Measurements from ENCODE around the gene PAQR9. TPM values are rescaled to one million over a fixed set of nuclear protein-coding genes. Genes with fewer than 3 reads are reported as not detected.

The PAQR9 gene
- total RNA-seq, 1 donor from 2014 or later, result not detected

DNA sequence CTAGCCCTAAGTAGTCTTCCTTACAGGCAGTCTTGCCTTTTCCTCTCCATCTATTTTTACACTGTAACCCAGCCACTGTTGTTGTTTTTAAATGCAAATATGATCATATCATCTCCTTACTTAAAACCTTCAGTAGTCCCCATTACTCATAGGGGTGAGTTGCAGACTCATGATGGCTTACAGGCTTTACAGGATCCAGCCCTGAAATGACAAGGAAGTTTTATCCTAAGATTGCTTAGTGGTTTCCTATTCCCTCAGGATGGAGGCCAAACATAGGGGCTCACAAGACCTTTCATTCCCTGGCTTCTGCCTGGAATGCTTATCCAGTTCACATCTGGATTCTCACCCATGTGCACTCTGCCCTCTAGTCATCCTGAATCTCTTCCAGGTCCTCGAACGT is 46.9 kb downstream of the PAQR9 start:
- DNase-seq (ENCODE audit: low read depth in 2 of 2), result no peak

DNA sequence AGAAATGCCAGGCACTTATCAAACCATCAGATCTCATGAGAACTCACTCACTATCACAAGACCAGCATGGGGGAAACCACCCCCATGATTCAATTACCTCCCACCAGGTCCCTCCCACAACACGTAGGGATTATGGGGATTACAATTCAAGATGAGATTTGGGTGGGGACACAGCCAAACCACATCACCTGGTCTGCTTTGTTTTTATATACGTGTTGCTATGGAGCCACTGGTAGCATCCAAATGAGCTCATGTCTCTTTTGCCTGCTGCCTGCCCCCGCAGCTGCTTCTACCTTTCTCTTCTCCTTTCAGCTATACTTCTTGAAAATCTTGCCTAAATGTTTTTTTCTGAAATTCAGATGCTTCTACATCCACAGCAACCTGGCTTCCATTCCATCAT is 47.8 kb downstream of the PAQR9 start:
- no peak for DNase-seq (ENCODE audit: low read depth in 2 of 2)

DNA sequence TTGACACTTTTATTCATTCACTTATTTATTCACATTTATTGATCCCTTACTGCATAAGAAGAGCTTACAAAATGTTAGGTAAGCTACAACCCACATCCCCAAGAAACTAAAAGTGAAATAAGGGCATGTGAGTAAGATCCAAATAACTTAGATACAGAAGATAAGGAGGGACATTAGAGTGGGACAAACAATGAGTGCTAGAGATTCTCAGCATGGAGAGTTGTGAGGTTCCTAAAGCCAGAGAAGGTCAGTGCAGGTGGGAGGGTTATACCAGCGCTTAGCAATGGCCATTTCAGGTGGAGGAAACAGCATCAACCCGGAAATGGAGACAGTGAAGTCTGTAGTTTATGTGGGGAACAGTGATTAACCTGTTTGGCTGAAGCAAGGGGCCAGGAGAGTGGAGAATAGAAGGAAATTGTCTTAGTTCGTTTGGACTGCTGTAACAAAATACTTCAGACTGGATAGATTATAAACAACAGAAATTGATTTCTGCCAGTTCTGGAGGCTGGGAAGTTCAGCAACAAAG is 49.1 kb downstream of the PAQR9 start:
- DNase-seq (ENCODE audit: low read depth in 2 of 2), result no peak

DNA sequence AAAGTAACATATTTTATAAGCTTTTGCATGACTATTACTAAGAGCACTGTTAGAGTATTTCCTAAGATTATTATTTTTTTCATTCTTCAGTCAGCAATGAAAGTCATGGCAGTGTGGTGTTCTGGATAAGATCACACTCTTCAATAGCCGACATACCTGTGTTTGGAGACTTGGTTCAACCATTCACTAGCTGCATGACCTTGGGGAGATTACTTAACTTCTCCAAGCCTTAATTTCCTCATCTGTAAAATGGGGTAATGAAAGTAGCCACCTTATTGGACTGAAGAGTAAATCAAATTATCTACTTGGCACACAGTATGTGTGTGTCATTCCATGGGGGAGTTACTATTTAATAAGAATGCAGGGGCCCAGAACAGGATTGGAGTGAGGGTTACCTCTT is 50.0 kb downstream of the PAQR9 start:
- DNase-seq (ENCODE audit: low read depth in 2 of 2), result no peak

DNA sequence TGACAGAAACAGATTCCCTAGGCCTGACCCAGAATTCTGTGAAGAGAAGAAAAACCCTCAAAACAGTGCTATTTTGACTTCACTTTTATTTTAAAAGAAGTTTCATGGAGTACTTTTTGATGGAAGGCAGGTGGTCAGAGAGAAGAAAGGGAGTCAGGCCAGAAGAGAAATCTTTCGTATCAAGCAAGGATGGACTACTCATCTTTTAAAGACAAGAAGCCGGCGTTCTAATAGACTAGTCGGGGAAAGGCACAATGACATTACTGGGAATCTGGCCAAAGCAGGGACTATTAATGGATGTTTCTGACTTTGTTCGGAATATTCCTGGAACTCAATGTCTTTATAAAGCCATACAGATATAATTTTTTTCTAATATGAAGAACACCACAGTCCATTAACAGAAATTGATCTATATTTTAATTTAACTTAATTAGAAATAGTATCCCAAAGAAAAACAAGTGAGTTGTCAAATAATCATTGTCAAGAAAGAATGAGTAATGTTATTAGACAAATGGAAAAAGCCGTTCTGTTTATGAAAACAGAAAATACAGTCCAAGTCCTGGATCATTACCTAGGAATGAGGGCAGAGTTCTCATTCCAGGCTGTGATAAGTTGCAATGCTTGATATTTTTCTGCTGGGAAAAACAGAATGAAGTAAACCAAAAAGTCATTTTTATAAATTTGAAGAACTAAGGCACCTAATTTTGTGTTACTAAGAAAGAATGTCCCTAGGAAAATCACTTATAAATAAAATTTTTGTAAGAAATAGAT is 50.9 kb downstream of the PAQR9 start:
- no peak for DNase-seq (ENCODE audit: low read depth in 2 of 2)

Other genes with a start within 250 kb of the PAQR9 start
- 3.8 and 4.8 TPM in 2 replicates for gene TRPC1, start 239.6 kb downstream of the PAQR9 start, total RNA-seq
- gene PCOLCE2, start 74.6 kb downstream of the PAQR9 start, total RNA-seq, result not detected in 2 replicates
- gene U2SURP, start 37.9 kb upstream of the PAQR9 start, total RNA-seq, result 18.5 and 27.2 TPM in 2 replicates
- 3.7 and 5.4 TPM in 2 replicates for gene CHST2, start 156.1 kb upstream of the PAQR9 start, total RNA-seq